Epithelial cell of proximal tubule (primary cell): ENCODE results near the gene CYP39A1. TPM values are rescaled to one million over a fixed set of nuclear protein-coding genes. Genes with fewer than 3 reads are reported as not detected.

Experiments
- DNase-seq: peaks from one replicate; pipeline ENCODE4 v3.0.0-alpha.2; 2011; ENCODE audit warnings: low read depth
- H3K4me3 ChIP-seq: 2 replicates; pipeline ENCODE4 v1.5.1; 2011; ENCODE audit warnings: low read depth, mild to moderate bottlenecking, low read length
- total RNA-seq: library from RNA; depleted of rRNA; stranded (reverse); fragments of >200 nt; gene quantifications from 2 replicates; pipeline ENCODE4 v1.2.3, GENCODE V29; 2015
- TF ChIP-seq, protein P1 (sequence below): conservative IDR thresholded peaks from 2 replicates; pipeline ENCODE4 v1.5.1; 2012; ENCODE audit warnings: low read depth, mild to moderate bottlenecking, low read length

The CYP39A1 gene
- total RNA-seq: 1.3 and 1.7 TPM in 2 replicates

DNA sequence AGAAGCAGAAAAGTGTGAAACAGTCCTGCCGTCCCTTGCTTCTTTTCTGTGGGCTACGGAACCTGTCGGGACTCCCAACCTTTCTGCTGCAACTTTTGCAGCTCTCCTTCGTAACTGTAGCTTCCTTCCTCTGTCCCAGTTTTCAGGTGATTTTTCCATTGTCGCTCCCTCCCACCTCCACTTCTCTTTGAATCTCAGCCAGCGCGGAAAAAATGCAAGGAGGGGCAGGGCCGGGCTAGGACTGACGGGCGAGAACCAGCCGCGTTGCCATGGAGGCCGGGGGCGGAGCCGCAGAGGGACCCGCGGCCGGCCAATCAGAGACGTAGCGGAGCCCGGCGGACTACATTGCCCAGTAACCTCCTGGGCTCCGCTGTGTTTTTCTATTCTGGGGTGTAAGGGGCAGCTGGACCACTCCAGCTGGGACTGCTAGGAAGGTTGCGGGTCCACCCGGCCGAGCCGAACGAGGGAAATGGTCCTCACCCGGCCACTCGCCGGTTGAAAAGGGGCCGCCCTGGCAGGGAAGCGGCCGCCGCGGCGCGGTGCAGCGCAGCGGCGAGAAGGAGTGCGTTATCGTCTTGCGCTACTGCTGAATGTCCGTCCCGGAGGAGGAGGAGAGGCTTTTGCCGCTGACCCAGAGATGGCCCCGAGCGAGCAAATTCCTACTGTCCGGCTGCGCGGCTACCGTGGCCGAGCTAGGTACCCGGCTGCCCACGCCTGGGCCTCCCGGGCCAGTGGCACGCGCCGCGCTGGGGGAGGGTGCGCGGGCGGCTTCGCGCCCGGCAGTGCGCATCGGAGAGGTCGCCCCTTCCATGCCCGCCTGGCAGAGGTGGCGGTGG lies at the start of gene CYP39A1, which contains the start of gene SLC25A27:
TSS of gene CYP39A1 (minus strand) at position 216 of the 836 bp plus-strand sequence. CDS start 236 bp downstream, outside the sequence.
TSS of gene SLC25A27 (plus strand) at position 373 of the 836 bp plus-strand sequence. CDS start at position 591, 218 bp downstream.
- DNase-seq: peak; percentile 23
- H3K4me3 ChIP-seq: peak within 1 kb of the TSS; percentile 95
- TF ChIP-seq, protein P1, sequence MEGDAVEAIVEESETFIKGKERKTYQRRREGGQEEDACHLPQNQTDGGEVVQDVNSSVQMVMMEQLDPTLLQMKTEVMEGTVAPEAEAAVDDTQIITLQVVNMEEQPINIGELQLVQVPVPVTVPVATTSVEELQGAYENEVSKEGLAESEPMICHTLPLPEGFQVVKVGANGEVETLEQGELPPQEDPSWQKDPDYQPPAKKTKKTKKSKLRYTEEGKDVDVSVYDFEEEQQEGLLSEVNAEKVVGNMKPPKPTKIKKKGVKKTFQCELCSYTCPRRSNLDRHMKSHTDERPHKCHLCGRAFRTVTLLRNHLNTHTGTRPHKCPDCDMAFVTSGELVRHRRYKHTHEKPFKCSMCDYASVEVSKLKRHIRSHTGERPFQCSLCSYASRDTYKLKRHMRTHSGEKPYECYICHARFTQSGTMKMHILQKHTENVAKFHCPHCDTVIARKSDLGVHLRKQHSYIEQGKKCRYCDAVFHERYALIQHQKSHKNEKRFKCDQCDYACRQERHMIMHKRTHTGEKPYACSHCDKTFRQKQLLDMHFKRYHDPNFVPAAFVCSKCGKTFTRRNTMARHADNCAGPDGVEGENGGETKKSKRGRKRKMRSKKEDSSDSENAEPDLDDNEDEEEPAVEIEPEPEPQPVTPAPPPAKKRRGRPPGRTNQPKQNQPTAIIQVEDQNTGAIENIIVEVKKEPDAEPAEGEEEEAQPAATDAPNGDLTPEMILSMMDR: no peak

GRCh38 chr6:46699970-46700369 lies 47.4 kb upstream of the CYP39A1 start:
- DNase-seq: no peak
- TF ChIP-seq, protein P1: no peak

DNA sequence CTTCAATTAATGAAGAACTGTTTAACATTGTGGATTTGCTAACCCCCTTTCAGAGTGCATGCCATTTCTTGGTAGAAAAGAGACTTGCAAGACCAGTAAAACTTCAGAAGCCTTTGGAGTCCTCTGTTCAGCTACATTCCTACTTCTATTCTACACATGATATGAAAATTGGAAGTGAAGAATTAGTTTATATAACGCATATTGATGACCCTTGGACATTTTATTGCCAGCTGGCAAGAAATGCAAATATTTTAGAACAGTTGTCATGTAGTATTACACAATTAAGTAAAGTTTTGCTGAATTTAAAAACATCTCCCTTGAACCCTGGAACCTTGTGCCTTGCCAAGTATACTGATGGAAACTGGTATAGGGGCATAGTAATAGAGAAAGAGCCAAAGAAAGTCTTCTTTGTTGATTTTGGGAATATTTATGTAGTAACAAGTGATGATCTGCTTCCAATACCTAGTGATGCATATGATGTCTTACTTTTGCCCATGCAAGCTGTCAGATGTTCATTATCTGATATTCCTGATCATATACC lies 38.4 kb upstream of the CYP39A1 start:
- TF ChIP-seq, protein P1: no peak

More at GRCh38 chr6:46699970-46700369, 47.4 kb upstream of the CYP39A1 start:
- H3K4me3 ChIP-seq: no peak overlapping the region

DNA sequence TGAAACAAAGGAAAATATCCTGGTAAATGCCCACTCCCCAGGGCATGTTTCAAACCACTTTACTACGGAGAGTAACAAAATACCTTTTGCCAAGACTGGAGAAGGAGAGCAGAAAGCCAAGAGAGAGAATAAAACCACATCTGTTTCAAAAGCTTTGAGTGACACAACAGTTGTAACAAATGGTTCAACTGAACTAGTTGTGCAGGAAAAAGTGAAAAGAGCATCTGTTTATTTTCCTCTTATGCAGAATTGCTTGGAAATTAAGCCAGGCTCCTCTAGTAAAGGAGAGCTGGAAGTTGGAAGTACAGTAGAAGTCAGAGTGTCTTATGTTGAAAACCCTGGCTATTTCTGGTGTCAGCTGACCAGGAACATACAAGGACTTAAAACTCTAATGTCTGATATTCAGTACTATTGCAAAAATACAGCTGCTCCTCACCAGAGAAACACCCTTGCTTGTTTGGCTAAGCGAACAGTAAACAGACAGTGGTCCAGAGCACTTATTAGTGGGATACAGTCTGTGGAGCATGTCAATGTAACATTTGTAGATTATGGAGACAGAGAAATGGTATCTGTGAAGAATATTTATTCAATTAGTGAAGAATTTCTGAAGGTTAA lies 37.6 kb upstream of the CYP39A1 start:
- TF ChIP-seq, protein P1: no peak
- DNase-seq: no peak
- no peak overlapping the region for H3K4me3 ChIP-seq

More for the DNA sequence above, 38.4 kb upstream of the CYP39A1 start:
- H3K4me3 ChIP-seq: no peak overlapping the region
- no peak for DNase-seq

DNA sequence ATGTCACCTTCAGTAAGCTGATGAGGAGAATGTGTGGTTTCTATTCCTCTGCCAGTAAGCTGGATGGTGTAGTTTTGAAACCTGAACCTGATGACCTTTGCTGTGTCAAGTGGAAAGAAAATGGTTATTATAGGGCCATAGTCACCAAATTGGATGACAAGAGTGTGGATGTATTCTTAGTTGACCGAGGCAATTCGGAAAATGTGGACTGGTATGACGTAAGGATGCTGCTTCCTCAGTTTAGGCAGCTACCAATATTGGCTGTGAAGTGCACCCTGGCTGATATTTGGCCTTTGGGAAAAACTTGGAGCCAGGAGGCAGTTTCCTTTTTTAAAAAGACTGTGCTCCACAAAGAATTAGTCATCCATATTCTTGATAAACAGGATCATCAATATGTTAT lies 37.0 kb upstream of the CYP39A1 start:
- no peak for DNase-seq
- H3K4me3 ChIP-seq: no peak overlapping the region
- TF ChIP-seq, protein P1: no peak

GRCh38 chr6:46688966-46689335 lies 36.3 kb upstream of the CYP39A1 start:
- no peak overlapping the region for H3K4me3 ChIP-seq
- no peak for DNase-seq
- TF ChIP-seq, protein P1: no peak
